Measurements from ENCODE around the gene HSD17B14. TPM values are rescaled to one million over a fixed set of nuclear protein-coding genes. Genes with fewer than 3 reads are reported as not detected.

Gene HSD17B14
- total RNA-seq, 1 experiment from 2014 or later: 2.6 TPM

DNA sequence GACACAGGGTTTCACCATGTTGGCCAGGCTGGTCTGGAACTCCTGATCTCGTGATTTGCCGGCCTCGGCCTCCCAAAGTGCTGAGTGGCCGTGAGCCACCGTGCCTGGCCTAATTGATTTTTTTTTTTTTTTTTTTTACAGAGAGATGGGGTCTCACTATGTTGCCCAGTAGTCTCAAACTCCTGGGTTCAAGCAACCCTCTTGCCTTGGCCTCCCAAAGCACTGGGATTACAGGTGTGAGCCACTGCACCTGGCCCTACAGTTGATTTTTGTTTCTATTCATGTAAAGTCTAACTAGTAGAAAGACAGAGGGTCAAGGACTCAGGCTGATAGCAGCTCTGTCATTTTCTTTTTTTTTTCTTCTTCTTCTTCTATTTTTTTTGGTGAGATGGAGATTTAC is 59.2 kb downstream of the HSD17B14 start:
- Mint-ChIP-seq H3K27ac (ENCODE audit: unreplicated experiment) (no peak overlapping the region), H3K27me3 (ENCODE audit: unreplicated experiment) (no peaks in the 10 kb centered on the region), H3K4me3 (ENCODE audit: low read depth, unreplicated experiment) (no peak overlapping the region), H3K9me3 (ENCODE audit: low read depth, unreplicated experiment) (no peaks in the 10 kb centered on the region), H3K36me3 (ENCODE audit: insufficient read depth, unreplicated experiment) (peaks cover 10% of the 10 kb centered on the region), H3K4me1 (ENCODE audit: low read depth, unreplicated experiment) (peaks cover 18% of the 10 kb centered on the region)
- intact Hi-C loops (cut with micrococcal nuclease; ENCODE audit: unreplicated experiment): no loop called here
- TF ChIP-seq, protein P1, sequence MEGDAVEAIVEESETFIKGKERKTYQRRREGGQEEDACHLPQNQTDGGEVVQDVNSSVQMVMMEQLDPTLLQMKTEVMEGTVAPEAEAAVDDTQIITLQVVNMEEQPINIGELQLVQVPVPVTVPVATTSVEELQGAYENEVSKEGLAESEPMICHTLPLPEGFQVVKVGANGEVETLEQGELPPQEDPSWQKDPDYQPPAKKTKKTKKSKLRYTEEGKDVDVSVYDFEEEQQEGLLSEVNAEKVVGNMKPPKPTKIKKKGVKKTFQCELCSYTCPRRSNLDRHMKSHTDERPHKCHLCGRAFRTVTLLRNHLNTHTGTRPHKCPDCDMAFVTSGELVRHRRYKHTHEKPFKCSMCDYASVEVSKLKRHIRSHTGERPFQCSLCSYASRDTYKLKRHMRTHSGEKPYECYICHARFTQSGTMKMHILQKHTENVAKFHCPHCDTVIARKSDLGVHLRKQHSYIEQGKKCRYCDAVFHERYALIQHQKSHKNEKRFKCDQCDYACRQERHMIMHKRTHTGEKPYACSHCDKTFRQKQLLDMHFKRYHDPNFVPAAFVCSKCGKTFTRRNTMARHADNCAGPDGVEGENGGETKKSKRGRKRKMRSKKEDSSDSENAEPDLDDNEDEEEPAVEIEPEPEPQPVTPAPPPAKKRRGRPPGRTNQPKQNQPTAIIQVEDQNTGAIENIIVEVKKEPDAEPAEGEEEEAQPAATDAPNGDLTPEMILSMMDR (IDR thresholded peaks at IDR 0.05; ENCODE audit: unreplicated experiment): no peak
- no peak for DNase-seq
- BruUV-seq (replicated peaks): no TSS peak
- CTCF ChIA-PET: no interaction called here

DNA sequence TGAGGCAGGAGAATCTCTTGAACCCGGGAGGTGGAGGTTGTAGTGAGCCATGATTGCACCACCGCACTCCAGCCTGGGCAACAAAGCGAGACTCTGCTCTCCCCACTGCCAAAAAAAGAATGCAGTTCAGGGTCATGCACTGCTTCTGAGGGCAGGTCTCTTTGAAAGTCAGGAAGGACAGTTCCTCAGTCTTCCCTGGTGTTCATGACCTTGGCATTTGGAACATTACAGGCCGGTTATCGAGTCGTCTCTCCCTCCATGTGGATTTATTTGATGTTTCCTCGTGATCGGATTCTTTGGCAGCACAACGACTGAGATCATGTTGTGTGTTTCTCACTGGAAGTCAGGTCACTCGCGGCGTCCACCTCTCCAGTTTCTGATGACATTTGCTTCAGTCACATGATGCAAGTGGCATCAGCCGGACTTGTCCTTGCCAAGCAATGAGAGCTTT is 63.8 kb downstream of the HSD17B14 start:
- no peak for DNase-seq
- Mint-ChIP-seq H3K27me3 (ENCODE audit: unreplicated experiment) (peaks cover 13% of the 10 kb centered on the region), H3K27ac (ENCODE audit: unreplicated experiment) (no peak overlapping the region), H3K4me3 (ENCODE audit: low read depth, unreplicated experiment) (no peak overlapping the region), H3K4me1 (ENCODE audit: low read depth, unreplicated experiment) (peaks cover 20% of the 10 kb centered on the region), H3K9me3 (ENCODE audit: low read depth, unreplicated experiment) (no peaks in the 10 kb centered on the region), H3K36me3 (ENCODE audit: insufficient read depth, unreplicated experiment) (no peaks in the 10 kb centered on the region)
- CTCF ChIA-PET: no interaction called here
- TF ChIP-seq, protein P1 (IDR thresholded peaks at IDR 0.05; ENCODE audit: unreplicated experiment): no peak
- no TSS peak for BruUV-seq (replicated peaks)
- intact Hi-C loops (cut with micrococcal nuclease; ENCODE audit: unreplicated experiment): no loop called here

DNA sequence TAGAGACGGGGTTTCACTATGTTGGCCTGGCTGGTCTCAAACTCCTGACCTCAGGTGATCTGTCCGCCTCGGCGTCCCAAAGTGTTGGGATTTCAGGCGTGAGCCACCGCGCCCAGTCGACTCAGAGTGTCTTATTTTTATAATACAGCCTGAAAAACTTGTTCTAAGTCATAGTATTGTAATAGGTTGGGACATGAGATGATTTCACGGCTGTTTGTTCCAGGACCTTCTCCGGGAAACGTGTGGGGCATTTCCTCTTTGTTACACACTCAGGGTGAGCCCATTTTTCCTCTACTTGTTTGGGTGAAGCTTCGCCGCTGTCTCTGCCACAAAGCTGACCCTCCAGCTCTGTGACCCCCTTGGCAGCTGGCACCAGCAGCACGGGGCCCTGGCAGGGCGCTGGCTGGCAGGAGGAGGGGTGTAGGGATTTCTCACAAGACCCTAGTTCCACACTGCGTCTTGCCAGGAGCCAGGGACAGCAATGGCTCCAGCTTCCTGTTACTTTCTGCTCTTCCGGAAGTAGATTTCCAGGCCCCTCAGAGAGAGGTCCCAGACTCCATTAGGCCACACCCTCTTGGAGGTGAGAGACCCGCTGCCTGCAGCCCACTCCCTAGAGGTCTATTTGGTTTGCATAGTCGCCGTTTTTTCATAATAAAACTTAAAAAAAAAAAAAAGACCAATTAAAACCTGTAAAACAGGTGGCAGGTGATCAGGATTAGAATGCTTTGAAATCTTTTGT is 65.4 kb downstream of the HSD17B14 start:
- peaks cover 20% of the 10 kb centered on the region for H3K4me1 Mint-ChIP-seq (ENCODE audit: low read depth, unreplicated experiment)
- CTCF ChIA-PET: interaction anchor here (0.5 to 1.4 kb wide), 4 partner anchors 8 to 40 kb away, joined by 3 to 5 read pairs (median 3); partner anchors contain the start of gene BCAT2
- no TSS peak for BruUV-seq (replicated peaks)
- DNase-seq: no peak
- H3K36me3 Mint-ChIP-seq (ENCODE audit: insufficient read depth, unreplicated experiment): no peaks in the 10 kb centered on the region
- H3K9me3 Mint-ChIP-seq (ENCODE audit: low read depth, unreplicated experiment): no peaks in the 10 kb centered on the region
- TF ChIP-seq, protein P1 (IDR thresholded peaks at IDR 0.05; ENCODE audit: unreplicated experiment): no peak
- intact Hi-C loops (cut with micrococcal nuclease; ENCODE audit: unreplicated experiment): no loop called here
- H3K27ac Mint-ChIP-seq (ENCODE audit: unreplicated experiment): no peak overlapping the region
- peaks cover 28% of the 10 kb centered on the region for H3K27me3 Mint-ChIP-seq (ENCODE audit: unreplicated experiment)
- H3K4me3 Mint-ChIP-seq (ENCODE audit: low read depth, unreplicated experiment): no peak overlapping the region

DNA sequence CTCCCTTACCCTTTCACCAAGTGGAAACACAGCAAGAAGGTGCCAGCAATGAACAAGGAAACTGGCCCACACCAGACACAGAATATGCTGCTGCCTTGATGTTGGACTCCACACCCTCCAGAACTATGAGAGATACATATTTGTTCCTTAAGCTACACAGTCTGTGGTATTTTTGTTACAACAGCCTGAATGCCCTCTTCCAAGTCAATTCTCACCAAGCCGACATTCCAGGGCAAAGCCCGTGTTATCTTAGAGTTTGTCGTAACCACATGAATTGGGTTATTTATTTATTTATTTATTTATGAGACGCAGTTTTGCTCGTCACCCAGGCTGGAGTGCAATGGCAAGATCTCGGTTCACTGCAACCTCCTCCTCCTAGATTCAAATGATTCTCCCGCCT is 66.0 kb downstream of the HSD17B14 start:
- no TSS peak for BruUV-seq (replicated peaks)
- intact Hi-C loops (cut with micrococcal nuclease; ENCODE audit: unreplicated experiment): no loop called here
- Mint-ChIP-seq H3K9me3 (ENCODE audit: low read depth, unreplicated experiment) (no peaks in the 10 kb centered on the region), H3K27me3 (ENCODE audit: unreplicated experiment) (peaks cover 34% of the 10 kb centered on the region), H3K27ac (ENCODE audit: unreplicated experiment) (no peak overlapping the region), H3K4me1 (ENCODE audit: low read depth, unreplicated experiment) (peaks cover 20% of the 10 kb centered on the region), H3K36me3 (ENCODE audit: insufficient read depth, unreplicated experiment) (no peaks in the 10 kb centered on the region), H3K4me3 (ENCODE audit: low read depth, unreplicated experiment) (no peak overlapping the region)
- CTCF ChIA-PET: interaction anchor here (0.6 to 1.4 kb wide), 4 partner anchors 9 to 41 kb away, joined by 3 to 5 read pairs (median 3); partner anchors contain the start of gene BCAT2
- peak; percentile 24 for DNase-seq
- TF ChIP-seq, protein P1 (IDR thresholded peaks at IDR 0.05; ENCODE audit: unreplicated experiment): no peak
